ENCODE data around the gene SGIP1. TPM values are rescaled to one million over a fixed set of nuclear protein-coding genes. Genes with fewer than 3 reads are reported as not detected.

The SGIP1 gene
- total and polyA plus RNA-seq, 2 donors, result 1.4 to 8.4 TPM

- WGBS, result 89% methylated on average over 1 of the region's 1 CpG
- Histone ChIP-seq H3K4me3 (ENCODE audit: low read depth, low read length) (no peak overlapping the region), H3K36me3 (ENCODE audit: insufficient read depth) (no peaks in the 10 kb centered on the region), H3K27ac (ENCODE audit: low read depth) (no peak overlapping the region), H3K4me1 (ENCODE audit: insufficient read depth) (no peaks in the 10 kb centered on the region)
- DNase-seq (ENCODE audit: extremely low spot score), result no peak
These were observed 1.7 kb upstream of the SGIP1 start for GRCh38 chr1:66532214-66532613.

- WGBS, result 7% methylated on average over 50 of the region's 50 CpGs
- peak overlapping the region; percentile 30 for H3K4me3 ChIP-seq (ENCODE audit: low read depth, low read length)
- no peaks in the 10 kb centered on the region for H3K36me3 ChIP-seq (ENCODE audit: insufficient read depth)
- DNase-seq (ENCODE audit: extremely low spot score), result peak; percentile 31
- no peaks in the 10 kb centered on the region for H3K4me1 ChIP-seq (ENCODE audit: insufficient read depth)
- H3K27ac ChIP-seq (ENCODE audit: low read depth), result no peak overlapping the region
These were observed 862 bp upstream of the SGIP1 start for GRCh38 chr1:66532798-66533783.

GRCh38 chr1:66535061-66535460 is 1.1 kb downstream of the SGIP1 start:
- H3K27ac ChIP-seq (ENCODE audit: low read depth), result no peak overlapping the region
- DNase-seq (ENCODE audit: extremely low spot score), result no peak
- no peaks in the 10 kb centered on the region for H3K36me3 ChIP-seq (ENCODE audit: insufficient read depth)
- H3K4me1 ChIP-seq (ENCODE audit: insufficient read depth), result no peaks in the 10 kb centered on the region
- WGBS, result 94% methylated on average over 2 of the region's 2 CpGs
- no peak overlapping the region for H3K4me3 ChIP-seq (ENCODE audit: low read depth, low read length)

GRCh38 chr1:66535853-66536252 is 1.9 kb downstream of the SGIP1 start:
- H3K36me3 ChIP-seq (ENCODE audit: insufficient read depth), result no peaks in the 10 kb centered on the region
- no peak for DNase-seq (ENCODE audit: extremely low spot score)
- H3K4me1 ChIP-seq (ENCODE audit: insufficient read depth), result no peaks in the 10 kb centered on the region
- WGBS, result 49% methylated on average over 1 of the region's 1 CpG
- no peak overlapping the region for H3K4me3 ChIP-seq (ENCODE audit: low read depth, low read length)
- no peak overlapping the region for H3K27ac ChIP-seq (ENCODE audit: low read depth)

- WGBS, result 98% methylated on average over 1 of the region's 1 CpG
- DNase-seq (ENCODE audit: extremely low spot score), result no peak
- Histone ChIP-seq H3K4me1 (ENCODE audit: insufficient read depth) (no peaks in the 10 kb centered on the region), H3K4me3 (ENCODE audit: low read depth, low read length) (no peak overlapping the region), H3K27ac (ENCODE audit: low read depth) (no peak overlapping the region), H3K36me3 (ENCODE audit: insufficient read depth) (no peaks in the 10 kb centered on the region)
These were observed 3.8 kb downstream of the SGIP1 start for GRCh38 chr1:66537718-66538117.

GRCh38 chr1:66539491-66539890 is 5.5 kb downstream of the SGIP1 start:
- Histone ChIP-seq H3K36me3 (ENCODE audit: insufficient read depth) (no peaks in the 10 kb centered on the region), H3K27ac (ENCODE audit: low read depth) (no peak overlapping the region), H3K4me1 (ENCODE audit: insufficient read depth) (no peaks in the 10 kb centered on the region), H3K4me3 (ENCODE audit: low read depth, low read length) (no peak overlapping the region)
- no peak for DNase-seq (ENCODE audit: extremely low spot score)
- 90% methylated on average over 1 of the region's 1 CpG for WGBS

GRCh38 chr1:66540434-66541032 is 6.6 kb downstream of the SGIP1 start:
- H3K4me3 ChIP-seq (ENCODE audit: low read depth, low read length), result no peak overlapping the region
- no peaks in the 10 kb centered on the region for H3K4me1 ChIP-seq (ENCODE audit: insufficient read depth)
- no peaks in the 10 kb centered on the region for H3K36me3 ChIP-seq (ENCODE audit: insufficient read depth)
- whole genome bisulfite sequencing, result 54% methylated on average over 3 of the region's 3 CpGs
- no peak overlapping the region for H3K27ac ChIP-seq (ENCODE audit: low read depth)
- no peak for DNase-seq (ENCODE audit: extremely low spot score)

GRCh38 chr1:66542314-66542713 is 8.4 kb downstream of the SGIP1 start:
- 94% methylated on average over 8 of the region's 8 CpGs for WGBS
- H3K36me3 ChIP-seq (ENCODE audit: insufficient read depth), result no peaks in the 10 kb centered on the region
- DNase-seq (ENCODE audit: extremely low spot score), result no peak
- no peak overlapping the region for H3K27ac ChIP-seq (ENCODE audit: low read depth)
- H3K4me1 ChIP-seq (ENCODE audit: insufficient read depth), result no peaks in the 10 kb centered on the region
- no peak overlapping the region for H3K4me3 ChIP-seq (ENCODE audit: low read depth, low read length)

GRCh38 chr1:66542811-66543767 is 9.1 kb downstream of the SGIP1 start:
- H3K4me1 ChIP-seq (ENCODE audit: insufficient read depth), result no peaks in the 10 kb centered on the region
- H3K27ac ChIP-seq (ENCODE audit: low read depth), result no peak overlapping the region
- H3K4me3 ChIP-seq (ENCODE audit: low read depth, low read length), result no peak overlapping the region
- H3K36me3 ChIP-seq (ENCODE audit: insufficient read depth), result no peaks in the 10 kb centered on the region
- no peak for DNase-seq (ENCODE audit: extremely low spot score)
- 60% methylated on average over 8 of the region's 8 CpGs for WGBS

GRCh38 chr1:66546047-66546810 is 12.3 kb downstream of the SGIP1 start:
- DNase-seq (ENCODE audit: extremely low spot score), result no peak
- no peak overlapping the region for H3K27ac ChIP-seq (ENCODE audit: low read depth)
- WGBS, result 39% methylated on average over 4 of the region's 4 CpGs
- no peak overlapping the region for H3K4me3 ChIP-seq (ENCODE audit: low read depth, low read length)
- no peaks in the 10 kb centered on the region for H3K4me1 ChIP-seq (ENCODE audit: insufficient read depth)
- no peaks in the 10 kb centered on the region for H3K36me3 ChIP-seq (ENCODE audit: insufficient read depth)

- Histone ChIP-seq H3K36me3 (ENCODE audit: insufficient read depth) (no peaks in the 10 kb centered on the region), H3K4me3 (ENCODE audit: low read depth, low read length) (no peak overlapping the region), H3K27ac (ENCODE audit: low read depth) (no peak overlapping the region), H3K4me1 (ENCODE audit: insufficient read depth) (no peaks in the 10 kb centered on the region)
- DNase-seq (ENCODE audit: extremely low spot score), result no peak
These were observed 15.1 kb downstream of the SGIP1 start for GRCh38 chr1:66549017-66549416.

GRCh38 chr1:66550243-66550642 is 16.3 kb downstream of the SGIP1 start:
- DNase-seq (ENCODE audit: extremely low spot score), result no peak
- H3K4me1 ChIP-seq (ENCODE audit: insufficient read depth), result no peaks in the 10 kb centered on the region
- H3K27ac ChIP-seq (ENCODE audit: low read depth), result no peak overlapping the region
- no peak overlapping the region for H3K4me3 ChIP-seq (ENCODE audit: low read depth, low read length)
- WGBS, result 97% methylated on average over 1 of the region's 1 CpG
- H3K36me3 ChIP-seq (ENCODE audit: insufficient read depth), result no peaks in the 10 kb centered on the region

GRCh38 chr1:66552287-66552686 is 18.3 kb downstream of the SGIP1 start:
- H3K36me3 ChIP-seq (ENCODE audit: insufficient read depth), result no peaks in the 10 kb centered on the region
- H3K4me1 ChIP-seq (ENCODE audit: insufficient read depth), result no peaks in the 10 kb centered on the region
- no peak for DNase-seq (ENCODE audit: extremely low spot score)
- H3K4me3 ChIP-seq (ENCODE audit: low read depth, low read length), result no peak overlapping the region
- no peak overlapping the region for H3K27ac ChIP-seq (ENCODE audit: low read depth)
- WGBS, result 83% methylated on average over 1 of the region's 1 CpG

Measured in urinary bladder (tissue), 4 donors.